ENCODE results near the gene DOCK8. TPM values are rescaled to one million over a fixed set of nuclear protein-coding genes. Genes with fewer than 3 reads are reported as not detected.

The DOCK8 gene
- total and polyA plus RNA-seq, 2 of the 4 experiments (the other 2 are of a cell fraction), result not detected

- in situ Hi-C loops (cut with MboI; ENCODE audit: low sequenced_read_pairs) (no loop called here), dilution Hi-C loops (cut with HindIII; ENCODE audit: low sequenced_read_pairs, unreplicated experiment) (no loop called here), intact Hi-C loops (cut with micrococcal nuclease) (no loop called here)
- H3K9me3 ChIP-seq (ENCODE audit: control insufficient read depth, insufficient read depth, low read length), result no peaks in the 10 kb centered on the region
- H2BK20ac ChIP-seq (ENCODE audit: low read depth, low read length), result no peak overlapping the region
- H3K27ac ChIP-seq (ENCODE audit: insufficient read depth, low read length), result no peak overlapping the region
- no peak overlapping the region for H2BK120ac ChIP-seq (ENCODE audit: low read depth, low read length)
- ATAC-seq (ENCODE audit: low read depth), result no peak
- no peak overlapping the region for H4K8ac ChIP-seq (ENCODE audit: low read depth in 2 of 2, low read length in 2 of 2)
- H3K56ac ChIP-seq (ENCODE audit: extremely low read depth, insufficient read depth, low read length), result no peak overlapping the region
- no peak overlapping the region for H2BK15ac ChIP-seq (ENCODE audit: low read depth, low read length)
- no peak overlapping the region for H3K4me3 ChIP-seq (ENCODE audit: insufficient read depth, low read depth, low read length)
- TF ChIP-seq POLR2A (IDR thresholded peaks at IDR 0.05; ENCODE audit: low read depth, low read length), result no peak
- no peak for TF ChIP-seq RFX5 (IDR thresholded peaks at IDR 0.05; ENCODE audit: low read depth, low read length)
- no peak for TF ChIP-seq FOS (IDR thresholded peaks at IDR 0.05; ENCODE audit: low read depth, low read length)
- no peak for TF ChIP-seq MAZ (IDR thresholded peaks at IDR 0.05; ENCODE audit: borderline replicate concordance, low read depth, low read length)
- no peak for TF ChIP-seq RAD21 (IDR thresholded peaks at IDR 0.05; ENCODE audit: low read length)
- no peak for TF ChIP-seq CHD1 (IDR thresholded peaks at IDR 0.05; ENCODE audit: low read depth, low read length)
- no peak for TF ChIP-seq RCOR1 (IDR thresholded peaks at IDR 0.05; ENCODE audit: insufficient replicate concordance, low read length)
- TF ChIP-seq BHLHE40 (IDR thresholded peaks at IDR 0.05; ENCODE audit: low read depth, low read length), result no peak
- TF ChIP-seq CTCF (conservative IDR thresholded peaks at IDR 0.05; ENCODE audit: low read depth, low read length), result no peak
- no peak for TF ChIP-seq ELK1 (IDR thresholded peaks at IDR 0.05; ENCODE audit: borderline replicate concordance, low read depth, low read length)
- H2BK5ac ChIP-seq (ENCODE audit: low read depth, low read length, poor library complexity, severe bottlenecking), result no peak overlapping the region
- POLR2A ChIA-PET (ENCODE audit: unreplicated experiment), result no interaction called here
- CTCF ChIA-PET, result interaction anchor here (0.6 kb wide), 1 partner anchor 42 kb away, joined by 5 read pairs; no protein-coding TSS in a partner anchor
- no peak overlapping the region for H2AFZ ChIP-seq (replicated peaks; ENCODE audit: low read length, poor library complexity)
- H3K4me1 ChIP-seq (ENCODE audit: control insufficient read depth, insufficient read depth, low read length), result no peaks in the 10 kb centered on the region
- no TSS peak for BruUV-seq (replicated peaks)
- H3K23ac ChIP-seq (ENCODE audit: low read depth, low read length), result no peak overlapping the region
- H4K20me1 ChIP-seq (ENCODE audit: insufficient read depth, low read length), result no peaks in the 10 kb centered on the region
- no peak overlapping the region for H3K18ac ChIP-seq (ENCODE audit: low read depth, low read length)
- no peak overlapping the region for H4K91ac ChIP-seq (ENCODE audit: insufficient read depth, low read depth, low read length)
- no peak overlapping the region for H4K5ac ChIP-seq (ENCODE audit: low read depth, low read length)
- no peaks in the 10 kb centered on the region for H3K9me1 ChIP-seq (ENCODE audit: insufficient read depth, low read length)
- no peak overlapping the region for H3K14ac ChIP-seq (replicated peaks; ENCODE audit: low read depth, low read length)
- H2AK9ac ChIP-seq (replicated peaks; ENCODE audit: low read depth, low read length, poor library complexity), result no peak overlapping the region
- no peaks in the 10 kb centered on the region for H3K27me3 ChIP-seq (ENCODE audit: control insufficient read depth, insufficient read depth, low read length)
- no peak overlapping the region for H2AK5ac ChIP-seq (ENCODE audit: low read depth, low read length)
- no peak for DNase-seq
- H3K4me2 ChIP-seq (ENCODE audit: low read depth, low read length), result no peak overlapping the region
- H3K4ac ChIP-seq (ENCODE audit: low read depth, low read length), result no peak overlapping the region
- no peaks in the 10 kb centered on the region for H3K36me3 ChIP-seq (ENCODE audit: control insufficient read depth, insufficient read depth, low read length)
- H3K79me1 ChIP-seq (ENCODE audit: low read depth in 1 of 2, low read length in 2 of 2), result no peaks in the 10 kb centered on the region
- H3K9ac ChIP-seq (ENCODE audit: low read depth, low read length), result no peak overlapping the region
These were observed 80.9 kb downstream of the DOCK8 start for GRCh38 chr9:295576-295975.
